ENCODE results near the gene VANGL1.

The VANGL1 gene

GRCh38 chr1:115670476-115671175 lies 28.9 kb downstream of the VANGL1 start:
- Histone ChIP-seq H3K27me3 (replicated peaks) (no peaks in the 10 kb centered on the region), H3K27ac (peak overlapping the region; percentile 10), H3K36me3 (replicated peaks) (peaks cover 4% of the 10 kb centered on the region), H3K4me3 (ENCODE audit: low read depth, low read length) (no peak overlapping the region)
- in situ Hi-C loops (cut with HindIII; ENCODE audit: low pct_ligation_motif_present, low sequenced_read_pairs): no loop called here
- TF ChIP-seq CTCF (IDR thresholded peaks at IDR 0.05; ENCODE audit: low read depth, low read length, missing control alignments): no peak
- no peak for DNase-seq

GRCh38 chr1:115671176-115671934 lies 29.6 kb downstream of the VANGL1 start:
- peak; percentile 58 for DNase-seq
- Histone ChIP-seq H3K4me3 (ENCODE audit: low read depth, low read length) (no peak overlapping the region), H3K27ac (peak overlapping the region; percentile 10), H3K36me3 (replicated peaks) (peaks cover 4% of the 10 kb centered on the region), H3K27me3 (replicated peaks) (no peaks in the 10 kb centered on the region)
- TF ChIP-seq CTCF (IDR thresholded peaks at IDR 0.05; ENCODE audit: low read depth, low read length, missing control alignments): peak; percentile 30
- in situ Hi-C loops (cut with HindIII; ENCODE audit: low pct_ligation_motif_present, low sequenced_read_pairs): no loop called here

GRCh38 chr1:115672224-115673009 lies 30.6 kb downstream of the VANGL1 start:
- no peaks in the 10 kb centered on the region for H3K27me3 ChIP-seq (replicated peaks)
- peaks cover 4% of the 10 kb centered on the region for H3K36me3 ChIP-seq (replicated peaks)
- no peak for DNase-seq
- no peak overlapping the region for H3K4me3 ChIP-seq (ENCODE audit: low read depth, low read length)
- in situ Hi-C loops (cut with HindIII; ENCODE audit: low pct_ligation_motif_present, low sequenced_read_pairs): no loop called here
- TF ChIP-seq CTCF (IDR thresholded peaks at IDR 0.05; ENCODE audit: low read depth, low read length, missing control alignments): no peak
- H3K27ac ChIP-seq: no peak overlapping the region

- Histone ChIP-seq H3K27ac (no peak overlapping the region), H3K36me3 (replicated peaks) (no peaks in the 10 kb centered on the region), H3K4me3 (ENCODE audit: low read depth, low read length) (no peak overlapping the region), H3K27me3 (replicated peaks) (no peaks in the 10 kb centered on the region)
- in situ Hi-C loops (cut with HindIII; ENCODE audit: low pct_ligation_motif_present, low sequenced_read_pairs): no loop called here
- no peak for TF ChIP-seq CTCF (IDR thresholded peaks at IDR 0.05; ENCODE audit: low read depth, low read length, missing control alignments)
- no peak for DNase-seq
Observed at GRCh38 chr1:115676498-115677181, 34.9 kb downstream of the VANGL1 start.

GRCh38 chr1:115677182-115677555 lies 35.4 kb downstream of the VANGL1 start:
- H3K36me3 ChIP-seq (replicated peaks): no peaks in the 10 kb centered on the region
- no peak overlapping the region for H3K27ac ChIP-seq
- no peak for TF ChIP-seq CTCF (IDR thresholded peaks at IDR 0.05; ENCODE audit: low read depth, low read length, missing control alignments)
- DNase-seq: peak; percentile 22
- in situ Hi-C loops (cut with HindIII; ENCODE audit: low pct_ligation_motif_present, low sequenced_read_pairs): no loop called here
- H3K27me3 ChIP-seq (replicated peaks): no peaks in the 10 kb centered on the region
- H3K4me3 ChIP-seq (ENCODE audit: low read depth, low read length): no peak overlapping the region

All from brain microvascular endothelial cell (primary cell).